ENCODE results near the gene GPRIN2. TPM values are rescaled to one million over a fixed set of nuclear protein-coding genes. Genes with fewer than 3 reads are reported as not detected.

The GPRIN2 gene
- total RNA-seq, 1 donor from 2014 or later = not detected

GRCh38 chr10:46520381-46520780 is 36.1 kb downstream of the GPRIN2 start:
- H3K27me3 ChIP-seq (ENCODE audit: low read depth) = peaks cover 56% of the 10 kb centered on the region
- H3K27ac ChIP-seq (replicated peaks) = no peak overlapping the region
- no peak overlapping the region for H3K4me3 ChIP-seq
- H3K36me3 ChIP-seq = no peaks in the 10 kb centered on the region
- DNase-seq = peak; percentile 14
- intact Hi-C loops (cut with micrococcal nuclease) = no loop called here
- TF ChIP-seq, protein P1, sequence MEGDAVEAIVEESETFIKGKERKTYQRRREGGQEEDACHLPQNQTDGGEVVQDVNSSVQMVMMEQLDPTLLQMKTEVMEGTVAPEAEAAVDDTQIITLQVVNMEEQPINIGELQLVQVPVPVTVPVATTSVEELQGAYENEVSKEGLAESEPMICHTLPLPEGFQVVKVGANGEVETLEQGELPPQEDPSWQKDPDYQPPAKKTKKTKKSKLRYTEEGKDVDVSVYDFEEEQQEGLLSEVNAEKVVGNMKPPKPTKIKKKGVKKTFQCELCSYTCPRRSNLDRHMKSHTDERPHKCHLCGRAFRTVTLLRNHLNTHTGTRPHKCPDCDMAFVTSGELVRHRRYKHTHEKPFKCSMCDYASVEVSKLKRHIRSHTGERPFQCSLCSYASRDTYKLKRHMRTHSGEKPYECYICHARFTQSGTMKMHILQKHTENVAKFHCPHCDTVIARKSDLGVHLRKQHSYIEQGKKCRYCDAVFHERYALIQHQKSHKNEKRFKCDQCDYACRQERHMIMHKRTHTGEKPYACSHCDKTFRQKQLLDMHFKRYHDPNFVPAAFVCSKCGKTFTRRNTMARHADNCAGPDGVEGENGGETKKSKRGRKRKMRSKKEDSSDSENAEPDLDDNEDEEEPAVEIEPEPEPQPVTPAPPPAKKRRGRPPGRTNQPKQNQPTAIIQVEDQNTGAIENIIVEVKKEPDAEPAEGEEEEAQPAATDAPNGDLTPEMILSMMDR (IDR thresholded peaks at IDR 0.05; ENCODE audit: borderline replicate concordance) = no peak
- peaks cover 7% of the 10 kb centered on the region for H3K4me1 ChIP-seq
- H3K9me3 ChIP-seq (replicated peaks) = no peaks in the 10 kb centered on the region

DNA sequence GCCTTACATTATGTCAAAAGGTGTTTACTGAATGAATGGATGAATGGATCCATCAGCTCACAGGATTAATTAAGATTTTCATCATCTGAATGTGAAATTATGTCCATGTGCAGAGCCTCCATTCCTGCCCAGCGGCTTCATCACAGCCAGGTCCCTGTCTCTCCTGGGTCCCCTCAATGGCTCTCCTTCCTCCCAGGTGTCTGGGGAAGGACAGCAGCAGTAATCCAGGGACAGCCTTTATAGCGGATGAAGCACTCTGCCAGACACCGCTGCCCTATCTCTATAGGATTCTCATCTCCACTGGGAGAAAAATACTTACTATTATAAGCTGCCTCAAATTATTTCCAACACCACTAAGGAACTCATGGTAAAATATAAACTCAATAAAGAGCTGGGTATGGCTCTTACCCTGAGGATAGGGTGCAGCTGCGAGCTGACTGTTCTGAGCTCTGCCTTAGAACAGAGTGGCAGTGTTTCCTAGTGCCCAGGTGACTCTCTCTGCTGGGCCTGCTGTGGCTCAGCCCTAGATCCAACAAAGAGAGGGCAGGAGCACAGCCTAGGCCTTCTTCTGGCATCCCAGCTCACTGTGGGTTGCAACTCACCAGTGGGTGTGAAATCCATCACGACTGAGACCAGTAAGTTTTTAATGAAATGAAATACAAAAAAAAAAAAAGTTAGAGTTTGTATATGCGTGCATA is 38.3 kb downstream of the GPRIN2 start:
- Histone ChIP-seq H3K9me3 (replicated peaks) (no peaks in the 10 kb centered on the region), H3K27me3 (ENCODE audit: low read depth) (peaks cover 69% of the 10 kb centered on the region), H3K4me3 (no peak overlapping the region), H3K4me1 (peaks cover under 1% of the 10 kb centered on the region), H3K27ac (replicated peaks) (no peak overlapping the region), H3K36me3 (no peaks in the 10 kb centered on the region)
- no peak for DNase-seq
- intact Hi-C loops (cut with micrococcal nuclease) = no loop called here
- TF ChIP-seq, protein P1 (IDR thresholded peaks at IDR 0.05; ENCODE audit: borderline replicate concordance) = no peak

- DNase-seq = no peak
- H3K9me3 ChIP-seq (replicated peaks) = no peaks in the 10 kb centered on the region
- no peak overlapping the region for H3K4me3 ChIP-seq
- no peaks in the 10 kb centered on the region for H3K36me3 ChIP-seq
- no peak overlapping the region for H3K27ac ChIP-seq (replicated peaks)
- peaks cover 66% of the 10 kb centered on the region for H3K27me3 ChIP-seq (ENCODE audit: low read depth)
- TF ChIP-seq, protein P1 (IDR thresholded peaks at IDR 0.05; ENCODE audit: borderline replicate concordance) = no peak
- no peaks in the 10 kb centered on the region for H3K4me1 ChIP-seq
- intact Hi-C loops (cut with micrococcal nuclease) = no loop called here
These were observed 38.9 kb downstream of the GPRIN2 start for GRCh38 chr10:46517541-46517940.

- Histone ChIP-seq H3K27ac (replicated peaks) (no peak overlapping the region), H3K9me3 (replicated peaks) (no peaks in the 10 kb centered on the region), H3K27me3 (ENCODE audit: low read depth) (peaks cover 59% of the 10 kb centered on the region), H3K4me3 (no peak overlapping the region), H3K4me1 (no peaks in the 10 kb centered on the region), H3K36me3 (no peaks in the 10 kb centered on the region)
- intact Hi-C loops (cut with micrococcal nuclease) = no loop called here
- TF ChIP-seq, protein P1 (IDR thresholded peaks at IDR 0.05; ENCODE audit: borderline replicate concordance) = no peak
- no peak for DNase-seq
These were observed 39.6 kb downstream of the GPRIN2 start for GRCh38 chr10:46516660-46517416.

GRCh38 chr10:46515793-46516192 is 40.7 kb downstream of the GPRIN2 start:
- no peaks in the 10 kb centered on the region for H3K36me3 ChIP-seq
- no peaks in the 10 kb centered on the region for H3K9me3 ChIP-seq (replicated peaks)
- H3K4me1 ChIP-seq = no peaks in the 10 kb centered on the region
- H3K27ac ChIP-seq (replicated peaks) = no peak overlapping the region
- peaks cover 50% of the 10 kb centered on the region for H3K27me3 ChIP-seq (ENCODE audit: low read depth)
- H3K4me3 ChIP-seq = no peak overlapping the region
- intact Hi-C loops (cut with micrococcal nuclease) = no loop called here
- DNase-seq = no peak
- TF ChIP-seq, protein P1 (IDR thresholded peaks at IDR 0.05; ENCODE audit: borderline replicate concordance) = no peak

Measured in left ventricle myocardium inferior (tissue), 1 donor.